Superior temporal gyrus (tissue), 1 donor: ENCODE results near the gene INSYN1.
"Not testable (repeated sequence)": the region's sequence is repeated elsewhere in the genome, so short reads cannot be mapped to it uniquely, and the experiment has no call there.

Experiments
- DNase-seq: peaks from one replicate; pipeline ENCODE4 v3.0.0-alpha.2; 2016; ENCODE audit errors: extremely low spot score

Gene INSYN1

GRCh38 chr15:73712107-73712506, 41.0 kb downstream of the INSYN1 start:
- DNase-seq: no peak

GRCh38 chr15:73711526-73711925, 41.6 kb downstream of the INSYN1 start:
- DNase-seq: no peak

- no peak for DNase-seq
Observed at GRCh38 chr15:73710321-73710720, 42.8 kb downstream of the INSYN1 start.

- no peak for DNase-seq
Observed at GRCh38 chr15:73709686-73710085, 43.5 kb downstream of the INSYN1 start.

- DNase-seq: no peak
Observed at GRCh38 chr15:73709241-73709640, 43.9 kb downstream of the INSYN1 start.

GRCh38 chr15:73708691-73709090, 44.5 kb downstream of the INSYN1 start:
- no peak for DNase-seq

GRCh38 chr15:73704869-73705645, 48.1 kb downstream of the INSYN1 start:
- peak; percentile 74 for DNase-seq

GRCh38 chr15:73704142-73704868, 48.8 kb downstream of the INSYN1 start:
- not testable (repeated sequence) for DNase-seq

GRCh38 chr15:73703601-73704000, 49.5 kb downstream of the INSYN1 start:
- not testable (repeated sequence) for DNase-seq

GRCh38 chr15:73702311-73703239, 50.6 kb downstream of the INSYN1 start:
- not testable (repeated sequence) for DNase-seq

- peak; percentile 95 for DNase-seq
Observed at GRCh38 chr15:73700041-73700842, 52.9 kb downstream of the INSYN1 start.

GRCh38 chr15:73699249-73700040, 53.7 kb downstream of the INSYN1 start:
- DNase-seq: no peak

GRCh38 chr15:73697033-73697467, 56.1 kb downstream of the INSYN1 start:
- peak; percentile 57 for DNase-seq

GRCh38 chr15:73696641-73697001, 56.5 kb downstream of the INSYN1 start:
- no peak for DNase-seq

GRCh38 chr15:73695773-73696640, 57.1 kb downstream of the INSYN1 start:
- no peak for DNase-seq

- peak; percentile 36 for DNase-seq
Observed at GRCh38 chr15:73694419-73694818, 58.7 kb downstream of the INSYN1 start.

- DNase-seq: no peak
Observed at GRCh38 chr15:73691396-73691795, 61.8 kb downstream of the INSYN1 start.

- DNase-seq: no peak
Observed at GRCh38 chr15:73688455-73688854, 64.7 kb downstream of the INSYN1 start.

GRCh38 chr15:73687351-73687750, 65.8 kb downstream of the INSYN1 start:
- no peak for DNase-seq
